HG03108 (cell line): ENCODE results near the gene LAMTOR4.
A peak's percentile ranks its signal among the peaks of the same experiment; 100 is the strongest.

ENCODE experiments used
- ATAC-seq: cut with Tn5 transposase; IDR thresholded peaks from one replicate; pipeline ENCODE4 v1.9.1; 2021; ENCODE audit warnings: moderate library complexity; ENCODE audit not compliant: unreplicated experiment

The LAMTOR4 gene

GRCh38 chr7:100148559-100149328 is at the start of gene LAMTOR4:
Gene LAMTOR4, plus strand, starts transcription at chr7:100148918. Its CDS starts 55 bp downstream, at chr7:100148973.
- peak; percentile 99 for ATAC-seq

GRCh38 chr7:100099452-100099851 is 49.3 kb upstream of the LAMTOR4 start:
- no peak for ATAC-seq

GRCh38 chr7:100100420-100101015 is 48.2 kb upstream of the LAMTOR4 start:
- peak; percentile 62 for ATAC-seq

GRCh38 chr7:100101016-100101862 is 47.5 kb upstream of the LAMTOR4 start, which contains the start of the genes AP4M1 and MCM7:
Gene AP4M1, plus strand, starts transcription at chr7:100101643. Its CDS starts 72 bp downstream, at chr7:100101715.
Gene MCM7, minus strand, starts transcription at chr7:100101397. Its CDS starts 103 bp downstream, at chr7:100101294.
- peak; percentile 86 for ATAC-seq

GRCh38 chr7:100102950-100103840 is 45.5 kb upstream of the LAMTOR4 start:
- no peak for ATAC-seq

- ATAC-seq = no peak
Observed at GRCh38 chr7:100105534-100105933, 43.2 kb upstream of the LAMTOR4 start.

GRCh38 chr7:100106633-100107032 is 42.1 kb upstream of the LAMTOR4 start:
- ATAC-seq = no peak

- no peak for ATAC-seq
Observed at GRCh38 chr7:100107125-100107737, 41.5 kb upstream of the LAMTOR4 start.

- no peak for ATAC-seq
Observed at GRCh38 chr7:100107890-100108289, 40.8 kb upstream of the LAMTOR4 start.

- ATAC-seq = no peak
Observed at GRCh38 chr7:100109521-100110163, 39.1 kb upstream of the LAMTOR4 start.

- no peak for ATAC-seq
Observed at GRCh38 chr7:100111156-100111555, 37.6 kb upstream of the LAMTOR4 start.

GRCh38 chr7:100111914-100112313 is 36.8 kb upstream of the LAMTOR4 start:
- ATAC-seq = no peak

- ATAC-seq = no peak
Observed at GRCh38 chr7:100115026-100115425, 33.7 kb upstream of the LAMTOR4 start.

- no peak for ATAC-seq
Observed at GRCh38 chr7:100118388-100119071, 30.2 kb upstream of the LAMTOR4 start.

GRCh38 chr7:100119072-100119969 is 29.4 kb upstream of the LAMTOR4 start, which contains the start of the genes CNPY4 and TAF6:
Gene CNPY4, plus strand, starts transcription at chr7:100119634. Its CDS starts 111 bp downstream, at chr7:100119745.
Gene TAF6, minus strand, starts transcription at chr7:100119358. Its CDS starts 5,149 bp downstream, at chr7:100114209.
- ATAC-seq = peak; percentile 62

- ATAC-seq = peak; percentile 29
Observed at GRCh38 chr7:100119970-100120732, 28.6 kb upstream of the LAMTOR4 start.

- no peak for ATAC-seq
Observed at GRCh38 chr7:100120733-100121036, 28.0 kb upstream of the LAMTOR4 start.
